HG03457 (cell line): Measurements from ENCODE around the gene POLK.
"Not testable (repeated sequence)": the region's sequence is repeated elsewhere in the genome, so short reads cannot be mapped to it uniquely, and the experiment has no call there.

Experiments used
- ATAC-seq: cut with Tn5 transposase; IDR thresholded peaks from one replicate; pipeline ENCODE4 v1.9.1; 2021; ENCODE audit warnings: moderate number of reproducible peaks; ENCODE audit not compliant: unreplicated experiment

The POLK gene

DNA sequence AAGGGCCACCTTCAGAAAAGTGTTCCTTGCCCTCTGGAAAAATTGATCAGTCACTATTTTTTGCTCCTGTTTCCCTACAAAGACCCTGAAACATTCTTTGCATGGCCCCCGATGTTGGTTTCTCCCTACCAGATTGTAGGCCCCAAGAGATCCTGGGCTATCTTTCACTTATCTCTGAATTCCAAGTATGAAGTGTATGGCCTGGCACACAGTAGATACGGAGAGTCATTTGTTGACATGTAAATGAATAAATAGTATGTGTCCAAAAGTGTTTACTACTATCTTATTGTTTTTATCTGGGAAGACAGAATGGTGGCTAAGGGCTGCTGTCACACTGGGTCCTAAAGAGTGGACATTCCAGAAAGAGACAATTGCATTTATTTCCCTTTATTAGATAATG, 92.1 kb downstream of the POLK start:
- no peak for ATAC-seq

DNA sequence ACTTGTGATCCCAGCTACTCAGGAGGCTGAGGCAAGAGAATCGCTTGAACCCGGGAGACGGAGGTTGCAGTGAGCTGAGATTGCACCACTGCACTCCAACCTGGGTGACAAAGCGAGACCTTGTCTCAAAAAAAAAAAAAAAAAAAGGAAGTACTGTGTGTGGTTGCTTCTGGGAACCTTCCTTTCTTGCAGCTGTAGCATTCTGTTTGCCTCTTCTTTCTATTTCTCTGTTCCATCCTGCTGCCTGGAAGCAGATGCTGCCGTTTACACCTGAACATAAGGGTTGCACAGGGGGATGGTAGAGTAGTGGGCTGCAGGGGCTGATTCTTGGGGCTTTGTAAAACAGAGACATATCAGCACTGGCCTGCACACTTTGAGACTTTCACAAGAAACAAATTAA, 95.7 kb downstream of the POLK start:
- ATAC-seq: not testable (repeated sequence)

DNA sequence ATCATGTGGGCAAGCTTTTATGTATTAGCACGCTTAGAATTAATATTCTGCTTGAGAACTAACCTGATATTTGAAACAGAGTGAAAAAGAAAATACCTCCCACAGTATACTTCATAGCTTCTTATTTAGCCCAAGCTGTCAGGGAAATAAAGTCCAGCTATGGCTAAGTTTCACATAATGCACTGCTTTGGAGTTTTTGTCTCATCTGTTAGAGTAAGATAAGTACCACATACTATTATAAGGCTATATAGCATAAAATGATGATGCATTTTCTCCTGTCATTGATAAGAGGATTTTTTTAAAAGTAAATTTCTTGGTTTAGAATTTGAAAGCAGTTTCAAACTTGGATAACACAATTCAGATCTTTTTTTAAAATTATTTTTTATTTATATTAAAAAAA, 97.2 kb downstream of the POLK start:
- no peak for ATAC-seq

DNA sequence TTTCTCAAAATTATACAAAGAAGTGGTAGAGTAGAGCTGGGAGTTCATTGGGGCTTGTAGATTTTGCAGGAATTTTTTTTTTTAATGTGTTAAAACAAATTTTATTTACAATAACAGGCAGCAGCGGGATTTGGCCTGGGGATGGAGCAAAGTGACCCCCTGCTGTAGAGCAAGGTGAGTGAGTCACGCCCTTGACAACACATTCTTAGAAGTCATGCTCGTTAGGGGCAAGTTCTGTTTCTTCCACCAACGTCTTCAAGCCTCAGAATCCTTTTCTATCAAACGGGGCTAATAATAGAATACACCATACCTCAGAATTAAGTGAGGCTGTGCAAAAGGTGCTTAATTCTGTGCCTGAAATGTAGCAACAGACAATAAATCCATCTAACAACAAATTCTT, 98.5 kb downstream of the POLK start:
- no peak for ATAC-seq

DNA sequence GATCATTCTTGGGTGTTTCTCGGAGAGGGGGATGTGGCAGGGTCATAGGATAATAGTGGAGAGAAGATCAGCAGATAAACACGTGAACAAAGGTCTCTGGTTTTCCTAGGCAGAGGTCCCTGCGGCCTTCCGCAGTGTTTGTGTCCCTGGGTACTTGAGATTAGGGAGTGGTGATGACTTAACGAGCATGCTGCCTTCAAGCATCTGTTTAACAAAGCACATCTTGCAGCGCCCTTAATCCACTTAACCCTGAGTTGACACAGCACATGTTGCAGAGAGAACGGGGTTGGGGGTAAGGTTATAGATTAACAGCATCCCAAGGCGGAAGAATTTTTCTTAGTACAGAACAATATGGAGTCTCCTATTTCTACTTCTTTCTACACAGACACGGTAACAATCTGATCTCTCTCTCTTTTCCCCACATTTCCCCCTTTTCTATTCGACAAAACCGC, 99.2 kb downstream of the POLK start:
- ATAC-seq: not testable (repeated sequence)

DNA sequence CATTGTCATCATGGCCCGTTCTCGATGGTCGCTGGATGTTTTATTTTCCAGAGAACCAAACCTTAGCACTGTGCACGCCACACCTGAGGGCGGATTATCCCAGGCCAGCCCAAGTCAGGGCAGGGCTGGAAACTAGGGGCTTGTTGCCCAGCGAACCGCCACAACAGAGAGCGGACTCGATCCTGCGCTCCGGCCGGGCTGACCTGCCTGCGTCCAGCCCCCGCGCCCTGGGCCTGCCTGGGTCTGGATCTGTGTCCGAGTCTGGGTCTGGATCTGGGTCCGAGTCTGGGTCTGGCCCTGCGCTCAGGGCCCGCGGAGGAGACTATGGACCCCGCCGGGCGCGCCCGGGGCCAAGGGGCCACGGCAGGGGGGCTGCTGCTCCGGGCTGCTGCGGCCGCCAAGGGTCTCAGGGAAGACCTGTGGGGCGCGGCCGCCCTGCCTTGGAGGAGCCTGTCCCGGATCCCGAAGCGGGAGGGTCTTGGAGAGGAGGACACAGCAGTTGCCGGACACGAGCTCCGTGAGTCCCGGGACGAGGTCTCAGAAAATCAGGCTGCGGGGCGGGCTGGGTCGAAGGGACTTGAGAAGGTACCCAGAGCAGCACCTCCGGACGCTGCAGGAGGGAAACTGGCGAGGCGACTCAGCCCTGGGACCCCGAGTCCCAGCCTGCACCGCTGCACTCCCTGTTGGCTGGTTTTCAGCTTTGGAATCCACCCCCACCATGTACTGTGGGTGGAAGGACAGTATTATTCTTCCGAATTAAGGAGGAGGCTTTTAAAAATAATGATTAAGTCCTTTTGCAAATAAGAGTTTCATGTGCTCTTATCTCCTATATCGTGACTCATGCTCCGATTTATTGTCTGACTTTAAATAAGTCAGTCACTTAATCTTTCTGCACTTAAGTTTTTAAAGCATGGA, 99.9 kb downstream of the POLK start, which contains the start of gene ANKDD1B:
ANKDD1B (plus strand) TSS at position 143 of the 915 bp plus-strand sequence; CDS start at position 325, 182 bp downstream.
- ATAC-seq: no peak

DNA sequence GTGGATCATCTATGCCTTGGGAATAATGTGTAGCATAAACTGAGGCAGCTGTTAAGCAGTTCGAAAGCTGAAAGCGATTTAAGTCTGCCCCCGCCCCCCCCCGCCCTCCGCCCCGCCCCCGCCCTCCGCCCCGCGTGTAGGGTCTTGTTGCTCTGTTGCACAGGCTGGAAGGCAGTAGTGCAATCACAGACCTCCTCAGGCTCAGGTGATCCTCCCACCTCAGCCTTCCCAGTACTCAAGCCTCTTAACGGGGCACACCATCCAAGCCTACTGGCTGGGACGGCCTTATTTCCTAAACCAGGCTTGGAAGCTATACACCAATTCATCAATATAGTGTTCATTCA, 100.5 kb downstream of the POLK start:
- ATAC-seq: no peak

DNA sequence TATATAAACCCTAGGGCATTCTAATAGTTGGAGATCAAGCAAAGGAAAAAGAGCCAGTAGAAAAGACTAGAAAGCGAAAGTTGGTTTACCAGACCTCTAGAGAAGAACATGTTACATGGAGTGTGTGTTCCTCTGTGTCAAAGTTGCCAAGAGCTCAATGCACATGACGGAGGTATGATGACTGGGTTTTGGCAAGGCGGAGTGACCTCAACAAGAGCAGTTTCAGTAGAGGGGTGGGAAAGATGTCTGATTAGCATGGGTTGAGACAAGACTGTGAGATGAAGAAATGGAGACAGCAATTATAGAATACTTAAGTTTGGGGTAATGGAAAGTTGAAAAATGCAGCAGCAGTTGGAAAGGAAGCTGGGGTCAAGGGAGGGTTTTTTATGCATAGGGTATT, 101.2 kb downstream of the POLK start:
- ATAC-seq: no peak

DNA sequence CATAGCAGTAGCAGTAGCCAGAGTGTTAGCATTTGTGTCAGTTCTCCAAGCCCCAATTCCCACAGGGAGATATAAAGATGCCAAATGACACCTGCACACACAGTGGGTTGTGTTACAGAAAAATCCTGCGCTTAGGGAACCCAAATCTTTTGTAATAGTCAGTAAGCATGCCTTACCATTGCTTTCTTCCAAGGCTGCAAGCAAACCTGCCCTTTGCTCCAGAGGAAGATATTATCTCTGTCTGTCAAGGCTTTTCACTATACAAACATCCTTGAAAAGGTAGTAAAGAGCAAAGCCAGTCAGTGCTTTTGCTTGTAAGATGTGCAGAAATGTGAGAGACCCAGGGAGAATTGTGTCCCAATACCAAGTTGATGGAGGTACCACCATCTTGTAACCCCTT, 102.5 kb downstream of the POLK start:
- no peak for ATAC-seq

DNA sequence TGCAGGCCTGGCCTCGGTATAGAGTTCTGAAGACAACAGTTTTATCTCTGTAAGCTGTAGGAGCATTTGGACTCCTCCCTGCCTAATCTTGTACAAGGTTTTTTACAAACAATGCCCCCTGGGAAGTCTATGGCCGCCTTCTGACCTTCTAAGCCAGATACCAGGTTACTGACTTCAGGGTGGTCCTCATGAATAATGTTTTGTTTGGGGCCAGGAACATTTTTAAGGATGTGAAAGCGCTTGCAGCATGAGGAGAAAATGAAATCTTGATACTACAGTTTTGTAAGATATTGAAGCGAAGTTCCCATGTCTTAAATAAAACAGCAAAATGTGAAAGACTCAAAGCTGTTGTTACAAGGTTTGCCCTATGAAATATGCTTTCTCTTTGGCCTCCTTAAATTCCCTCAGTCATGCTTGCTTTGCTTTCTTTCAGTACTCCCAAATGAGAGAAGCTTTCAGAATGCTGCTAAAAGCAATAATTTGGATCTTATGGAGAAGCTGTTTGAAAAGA, 104.7 kb downstream of the POLK start:
- ATAC-seq: no peak

DNA sequence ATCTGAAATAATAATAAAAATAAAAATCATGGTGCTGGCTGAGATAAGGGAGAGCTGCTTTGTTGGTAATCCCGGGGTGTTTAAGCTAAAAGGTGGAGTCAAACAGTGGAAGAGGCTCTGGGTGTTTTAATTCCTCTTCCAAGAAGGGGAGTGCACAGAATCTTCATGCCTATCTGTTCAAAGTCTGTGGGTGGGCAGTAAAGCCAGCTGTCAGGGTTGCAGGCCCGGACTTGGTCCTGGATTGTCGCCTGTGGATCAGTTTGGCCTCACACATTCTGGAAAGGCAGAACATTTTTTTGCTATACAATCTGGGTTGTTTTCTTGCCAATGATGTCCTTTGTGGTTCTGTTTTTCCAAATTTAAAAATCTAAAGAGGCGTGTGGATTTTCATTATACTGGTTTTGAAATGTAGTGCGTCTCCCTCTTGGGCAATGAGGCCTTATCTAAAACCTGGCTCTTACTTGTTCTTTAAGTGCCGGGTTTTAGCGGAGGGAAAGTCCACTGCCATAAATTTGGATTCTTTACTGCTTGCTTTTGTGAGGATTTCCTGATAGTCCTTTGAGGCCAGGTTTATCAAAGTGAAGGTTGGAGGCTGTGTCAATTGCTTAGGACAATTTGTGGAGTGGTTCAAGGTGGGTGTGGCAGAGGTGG, 105.4 kb downstream of the POLK start:
- no peak for ATAC-seq

DNA sequence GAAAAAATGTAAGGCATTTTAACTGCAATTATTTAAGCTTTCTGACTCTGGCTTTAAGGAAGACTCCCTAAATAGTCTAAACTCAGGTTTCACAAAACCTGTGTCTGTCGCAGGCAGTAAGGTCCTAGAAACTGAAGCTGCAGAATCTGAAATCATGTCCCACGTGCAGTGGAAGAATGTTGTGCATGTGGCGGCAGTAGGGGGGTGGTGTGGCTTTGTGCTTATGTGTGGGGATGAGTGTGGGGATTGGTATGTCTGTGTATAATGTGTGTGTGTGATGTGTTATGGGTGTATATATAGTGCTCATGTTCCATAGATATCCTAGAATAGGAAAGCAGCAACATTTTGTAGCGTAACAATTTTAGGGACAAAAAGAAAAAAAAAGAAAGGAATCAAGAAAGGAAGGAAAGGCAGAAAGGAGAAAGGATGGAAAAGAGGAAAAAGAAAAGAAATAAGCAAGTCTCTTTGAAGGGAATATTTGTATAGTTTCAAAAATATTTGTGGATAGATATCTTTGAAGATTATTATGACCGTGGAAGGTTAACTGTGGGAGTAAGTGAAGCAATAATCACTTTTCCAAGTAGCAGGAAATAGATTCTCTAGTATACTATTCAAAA, 106.2 kb downstream of the POLK start:
- no peak for ATAC-seq

DNA sequence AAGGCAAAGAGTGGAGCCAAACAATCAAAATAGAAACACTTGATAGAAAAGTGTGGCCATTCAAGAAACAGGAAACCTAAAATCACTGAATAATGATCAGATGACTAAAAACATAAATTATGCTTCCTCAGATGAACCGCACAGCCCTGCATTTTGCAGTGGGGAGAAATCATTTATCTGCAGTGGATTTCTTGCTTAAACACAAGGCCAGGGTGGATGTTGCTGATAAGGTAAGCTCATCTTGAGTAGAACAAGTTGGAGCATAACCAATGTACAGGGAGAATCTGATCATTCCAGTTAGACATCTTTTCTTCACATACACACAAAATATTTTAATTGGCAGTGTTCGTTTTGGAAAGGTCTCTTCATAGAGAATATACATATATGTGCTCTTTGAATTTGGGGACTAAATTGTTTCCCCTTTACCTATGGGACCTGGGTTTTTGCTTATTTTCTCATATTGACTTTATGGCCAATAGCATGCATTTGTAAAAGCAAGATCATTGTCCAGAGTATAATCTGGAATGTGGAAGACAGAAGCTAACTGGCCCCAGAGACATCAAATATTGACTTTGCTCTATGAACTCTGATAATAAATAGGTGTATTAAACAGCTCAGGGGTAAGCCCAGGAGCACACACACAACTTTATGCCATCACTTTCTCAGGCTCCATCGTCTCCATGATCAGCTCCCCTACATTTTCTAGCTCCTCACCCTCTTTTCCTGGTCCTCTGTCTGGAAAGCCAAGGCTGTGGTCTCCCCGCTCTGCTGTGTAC, 108.7 kb downstream of the POLK start:
- ATAC-seq: no peak

DNA sequence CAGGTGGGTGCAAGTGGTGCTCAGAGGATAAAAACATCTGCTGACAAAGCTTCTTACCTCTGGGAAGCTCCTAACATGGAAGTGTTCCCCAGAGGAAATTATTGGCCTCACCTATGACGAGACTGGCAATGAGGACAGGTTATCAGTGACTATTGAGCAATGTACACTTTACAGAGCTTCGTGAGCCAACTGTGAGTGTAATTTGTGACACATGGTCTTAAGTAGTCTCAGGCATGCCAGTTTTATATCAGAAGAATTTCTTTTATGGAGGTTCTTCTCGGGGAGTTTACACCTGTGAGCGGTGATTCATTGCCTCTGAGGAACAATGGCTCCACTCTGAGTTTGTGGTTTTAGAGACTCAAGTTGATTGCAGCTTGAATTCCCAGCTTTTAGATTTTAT, 110.9 kb downstream of the POLK start:
- no peak for ATAC-seq

DNA sequence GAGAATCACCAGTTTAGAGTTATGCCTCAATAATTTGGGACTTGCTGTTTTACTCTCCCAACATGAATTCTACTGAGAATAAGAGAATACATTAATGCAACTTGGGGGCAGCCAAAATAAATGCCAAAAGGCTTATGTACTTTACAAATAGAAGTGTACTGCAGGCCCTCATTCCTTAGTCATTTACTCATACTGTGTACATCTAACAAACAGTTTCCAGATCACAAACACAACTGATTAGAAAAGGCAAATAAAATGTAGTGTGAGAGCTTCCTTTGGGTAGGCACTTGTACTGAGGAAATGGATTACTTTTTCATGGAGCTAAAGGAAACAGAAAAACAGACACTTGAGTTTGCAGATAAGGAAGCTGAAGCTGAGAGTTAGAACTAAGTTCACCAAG, 112.2 kb downstream of the POLK start:
- ATAC-seq: no peak

DNA sequence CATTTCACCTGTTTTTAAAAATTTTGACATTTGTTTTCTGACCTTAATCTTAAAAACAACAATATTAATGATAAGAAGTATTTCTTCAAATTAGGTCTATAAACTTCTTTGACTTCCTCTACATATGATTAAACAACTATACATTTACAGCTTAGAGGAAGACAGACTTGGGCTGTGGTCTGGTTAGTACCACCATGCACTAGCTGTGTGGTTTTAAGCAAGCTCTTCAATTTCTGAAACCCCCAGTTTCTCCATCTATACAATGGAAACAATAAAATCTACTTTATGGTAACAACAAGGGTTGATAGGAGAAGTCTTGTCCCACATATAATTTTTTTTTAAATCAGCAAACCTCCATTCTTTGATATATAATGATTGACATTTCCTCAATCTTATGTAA, 115.3 kb downstream of the POLK start:
- no peak for ATAC-seq

DNA sequence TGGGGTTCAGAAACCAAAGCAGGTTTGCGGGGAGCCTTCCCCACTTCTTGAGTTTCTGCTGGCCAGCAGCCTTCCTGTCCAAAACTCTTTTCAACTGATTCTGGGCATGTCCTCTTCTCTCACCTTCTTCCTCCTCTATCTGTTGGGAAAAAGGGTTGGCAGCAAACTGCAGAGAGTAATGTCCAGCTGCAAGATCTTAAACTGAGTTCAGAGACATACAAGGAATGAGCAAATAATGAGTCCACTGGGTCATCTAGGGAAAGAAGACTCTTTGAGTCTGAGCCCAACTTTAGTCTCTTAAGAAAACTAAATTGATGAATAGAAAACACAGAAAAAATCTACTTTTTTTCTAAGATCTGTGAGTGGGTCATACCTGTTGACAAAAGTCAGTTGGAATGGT, 116.1 kb downstream of the POLK start:
- ATAC-seq: no peak

DNA sequence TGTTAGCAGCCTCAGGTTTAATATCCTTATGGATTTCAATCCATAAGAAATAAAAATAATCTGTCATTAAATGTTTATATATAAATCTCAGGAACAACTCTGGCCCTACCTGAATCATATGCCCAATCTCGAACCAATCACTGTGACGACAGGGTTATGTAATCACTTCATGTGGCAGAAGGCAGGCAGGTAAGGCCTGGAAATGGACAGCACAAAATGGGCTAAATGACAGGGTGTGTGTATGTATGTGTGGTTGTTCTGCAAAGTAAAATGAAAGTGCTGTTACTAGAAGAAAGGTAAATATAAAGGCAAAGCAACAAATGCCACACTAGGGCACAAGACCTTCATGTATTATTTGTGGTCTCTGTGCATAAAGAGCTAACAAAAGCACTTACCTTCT, 119.2 kb downstream of the POLK start:
- ATAC-seq: no peak

DNA sequence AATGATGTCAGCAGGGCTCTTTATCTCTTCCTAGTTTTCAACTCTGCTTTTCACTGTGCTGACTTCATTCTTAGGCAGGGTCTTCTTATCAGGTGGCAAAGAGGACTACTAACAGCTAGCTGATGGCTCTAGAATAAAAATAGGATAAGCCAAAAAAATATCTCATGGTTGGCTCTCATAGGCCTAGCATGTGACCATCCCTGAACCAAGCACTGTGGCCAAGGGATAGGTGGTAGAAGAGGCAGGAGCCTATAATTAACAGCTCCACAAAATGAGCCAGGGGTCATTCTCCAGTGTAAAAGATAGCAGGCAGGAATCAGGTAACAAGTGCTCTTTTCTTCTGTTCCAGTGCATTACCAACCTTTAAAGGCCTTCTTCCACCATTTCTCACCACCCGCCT, 120.6 kb downstream of the POLK start:
- no peak for ATAC-seq

DNA sequence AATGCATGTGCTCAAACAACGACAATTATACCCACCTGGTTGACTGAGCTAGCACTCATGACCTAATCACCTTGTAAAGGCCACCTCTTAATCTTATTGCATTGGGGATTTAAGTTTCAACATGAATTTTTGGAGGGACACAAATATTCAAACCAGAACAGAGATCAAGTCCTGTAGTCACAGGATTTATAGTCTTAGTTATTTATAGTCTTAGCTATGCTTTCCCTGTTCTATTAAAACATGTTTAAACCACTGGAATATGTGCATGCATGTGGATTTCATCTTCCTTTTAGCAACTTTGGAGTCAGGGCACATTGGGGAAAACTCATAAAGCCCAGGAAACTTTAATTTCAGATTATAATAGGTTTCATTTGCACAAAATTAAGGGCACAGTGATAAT, 126.3 kb downstream of the POLK start:
- ATAC-seq: no peak
